SJSA1 (cell line): ENCODE measurements around the gene KIRREL2. TPM values are rescaled to one million over a fixed set of nuclear protein-coding genes. Genes with fewer than 3 reads are reported as not detected.
A peak's percentile ranks its signal among the peaks of the same experiment; 100 is the strongest.
"Not testable (repeated sequence)": the region's sequence is repeated elsewhere in the genome, so short reads cannot be mapped to it uniquely, and the experiment has no call there.

Experiments used
- DNase-seq, 2 experiments: peaks; one replicate each; pipeline ENCODE4 v3.0.0-alpha.2; 2015 to 2020; ENCODE audit warnings: low spot score in 2 of 2, low read depth in 1 of 2
- H3K27ac ChIP-seq: fragments of 250-450 bp; sonication (Bioruptor Pico); 2 replicates; pipeline ENCODE4 v1.5.1; 2020; ENCODE audit warnings: mild to moderate bottlenecking, moderate library complexity
- H3K27me3 ChIP-seq: fragments of 250-450 bp; sonication (Bioruptor Pico); replicated peaks from 2 replicates; pipeline ENCODE4 v1.5.1; 2020; ENCODE audit warnings: mild to moderate bottlenecking, moderate library complexity
- H3K36me3 ChIP-seq: fragments of 250-450 bp; sonication (Bioruptor Pico); 2 replicates; pipeline ENCODE4 v1.5.1; 2020; ENCODE audit warnings: mild to moderate bottlenecking
- H3K4me1 ChIP-seq: fragments of 250-450 bp; sonication (Bioruptor Pico); replicated peaks from 2 replicates; pipeline ENCODE4 v1.6.1; 2021; ENCODE audit warnings: mild to moderate bottlenecking
- H3K4me3 ChIP-seq: fragments of 250-450 bp; sonication (Bioruptor Pico); 2 replicates; pipeline ENCODE4 v1.5.1; 2020; ENCODE audit warnings: mild to moderate bottlenecking
- H3K9me3 ChIP-seq: fragments of 250-450 bp; sonication (Bioruptor Pico); replicated peaks from 2 replicates; pipeline ENCODE4 v1.5.1; 2020; ENCODE audit warnings: mild to moderate bottlenecking
- total RNA-seq: library from RNA; depleted of rRNA; stranded (reverse); fragments of >200 nt; shearing (Covaris generic); gene quantifications from 2 replicates; pipeline ENCODE4 v1.2.3, GENCODE V29; 2014

KIRREL2 gene
- total RNA-seq, 1 experiment from 2014 or later: not detected

- Histone ChIP-seq H3K4me3 (no peak overlapping the region), H3K4me1 (peaks cover 20% of the 10 kb centered on the region), H3K9me3 (no peaks in the 10 kb centered on the region), H3K27me3 (peaks cover 17% of the 10 kb centered on the region; the same call in 1 of the 2 replicates), H3K27ac (no peak overlapping the region), H3K36me3 (no peaks in the 10 kb centered on the region)
- peak; percentile 52 to 68 for DNase-seq
Observed at GRCh38 chr19:35869327-35870123, 12.8 kb downstream of the KIRREL2 start.

GRCh38 chr19:35870124-35870736, 13.5 kb downstream of the KIRREL2 start:
- H3K36me3 ChIP-seq, H3K9me3 ChIP-seq, DNase-seq, H3K4me3 ChIP-seq, H3K27ac ChIP-seq: not testable (repeated sequence)
- peaks cover 20% of the 10 kb centered on the region for H3K4me1 ChIP-seq
- peaks cover 17% of the 10 kb centered on the region; the same call in 1 of the 2 replicates for H3K27me3 ChIP-seq

DNA sequence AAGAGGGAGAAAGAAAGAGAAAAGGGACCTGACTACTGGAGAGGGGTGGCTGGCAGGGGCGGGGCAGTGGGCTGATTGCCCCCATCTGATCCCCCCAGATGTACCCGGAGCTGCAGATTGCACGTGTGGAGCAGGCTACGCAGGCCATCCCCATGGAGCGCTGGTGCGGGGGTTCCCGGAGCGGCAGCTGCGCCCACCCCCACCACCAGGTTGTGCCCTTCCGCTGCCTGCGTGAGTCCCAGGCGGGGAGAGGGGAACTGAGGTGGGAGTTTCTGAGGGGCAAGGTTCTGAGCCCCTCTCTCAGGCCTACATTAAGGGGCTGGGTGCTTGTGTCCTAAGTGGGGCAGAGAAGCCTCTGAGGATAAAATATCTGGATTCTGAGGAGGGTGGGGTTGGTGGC, 14.1 kb downstream of the KIRREL2 start:
- peaks cover 17% of the 10 kb centered on the region; the same call in 1 of the 2 replicates for H3K27me3 ChIP-seq
- H3K4me3 ChIP-seq: no peak overlapping the region
- no peak overlapping the region for H3K27ac ChIP-seq
- H3K4me1 ChIP-seq: peaks cover 20% of the 10 kb centered on the region
- no peak for DNase-seq
- no peaks in the 10 kb centered on the region for H3K36me3 ChIP-seq
- H3K9me3 ChIP-seq: no peaks in the 10 kb centered on the region

DNA sequence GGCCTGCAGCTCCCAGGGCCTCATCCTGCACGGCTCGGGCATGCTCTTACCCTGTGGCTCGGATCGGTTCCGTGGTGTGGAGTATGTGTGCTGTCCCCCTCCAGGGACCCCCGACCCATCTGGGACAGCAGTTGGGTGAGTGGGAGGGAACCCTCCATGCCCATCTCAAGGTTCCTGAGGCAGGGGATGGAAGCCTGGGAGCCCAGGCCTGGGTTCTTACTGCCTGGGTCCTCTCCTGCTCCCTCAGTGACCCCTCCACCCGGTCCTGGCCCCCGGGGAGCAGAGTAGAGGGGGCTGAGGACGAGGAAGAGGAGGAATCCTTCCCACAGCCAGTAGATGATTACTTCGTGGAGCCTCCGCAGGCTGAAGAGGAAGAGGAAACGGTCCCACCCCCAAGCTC, 14.9 kb downstream of the KIRREL2 start:
- no peak overlapping the region for H3K27ac ChIP-seq
- H3K4me3 ChIP-seq: no peak overlapping the region
- DNase-seq: no peak
- peaks cover 20% of the 10 kb centered on the region for H3K4me1 ChIP-seq
- H3K27me3 ChIP-seq: peaks cover 15% of the 10 kb centered on the region; the same call in 1 of the 2 replicates
- H3K9me3 ChIP-seq: no peaks in the 10 kb centered on the region
- no peaks in the 10 kb centered on the region for H3K36me3 ChIP-seq

DNA sequence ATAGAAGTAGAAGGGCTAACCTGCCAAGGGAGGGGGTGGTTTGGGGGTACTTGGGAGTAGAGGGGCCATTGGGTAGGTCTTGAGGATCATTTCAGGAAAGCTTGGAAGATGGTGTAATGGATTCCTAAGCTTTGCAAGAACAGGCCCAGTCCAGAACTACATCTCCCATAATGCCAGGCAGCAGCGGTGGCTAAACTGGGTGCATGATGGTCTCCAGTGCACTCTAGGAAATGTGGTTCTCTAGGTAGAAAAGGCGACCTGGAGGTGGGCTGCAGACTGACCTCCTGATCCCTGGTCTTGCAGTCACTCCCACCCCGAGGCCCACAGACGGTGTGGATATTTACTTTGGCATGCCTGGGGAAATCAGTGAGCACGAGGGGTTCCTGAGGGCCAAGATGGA, 15.5 kb downstream of the KIRREL2 start:
- Histone ChIP-seq H3K4me3 (no peak overlapping the region), H3K9me3 (no peaks in the 10 kb centered on the region), H3K36me3 (no peaks in the 10 kb centered on the region), H3K27ac (no peak overlapping the region), H3K4me1 (peaks cover 20% of the 10 kb centered on the region), H3K27me3 (peaks cover 15% of the 10 kb centered on the region; the same call in 1 of the 2 replicates)
- no peak for DNase-seq

DNA sequence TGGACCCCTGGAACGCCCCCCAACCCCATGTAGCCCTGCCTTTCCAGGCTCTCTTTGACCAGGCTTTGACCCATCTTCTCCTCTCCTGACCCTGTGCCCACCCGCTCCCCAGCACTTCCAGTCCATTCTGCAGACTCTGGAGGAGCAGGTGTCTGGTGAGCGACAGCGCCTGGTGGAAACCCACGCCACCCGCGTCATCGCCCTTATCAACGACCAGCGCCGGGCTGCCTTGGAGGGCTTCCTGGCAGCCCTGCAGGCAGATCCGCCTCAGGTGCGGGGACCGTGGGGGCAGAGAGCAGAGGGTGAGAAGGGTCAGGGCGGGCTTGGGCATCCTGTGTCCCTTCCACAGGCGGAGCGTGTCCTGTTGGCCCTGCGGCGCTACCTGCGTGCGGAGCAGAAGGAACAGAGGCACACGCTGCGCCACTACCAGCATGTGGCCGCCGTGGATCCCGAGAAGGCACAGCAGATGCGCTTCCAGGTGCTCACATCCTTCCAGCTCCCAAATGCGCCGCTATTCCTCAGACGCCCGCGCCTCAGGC, 17.8 kb downstream of the KIRREL2 start:
- H3K4me1 ChIP-seq: peaks cover 4% of the 10 kb centered on the region
- peaks cover 10% of the 10 kb centered on the region for H3K27me3 ChIP-seq
- no peak overlapping the region for H3K4me3 ChIP-seq
- DNase-seq: no peak
- H3K27ac ChIP-seq: no peak overlapping the region
- no peaks in the 10 kb centered on the region for H3K9me3 ChIP-seq
- no peaks in the 10 kb centered on the region for H3K36me3 ChIP-seq

DNA sequence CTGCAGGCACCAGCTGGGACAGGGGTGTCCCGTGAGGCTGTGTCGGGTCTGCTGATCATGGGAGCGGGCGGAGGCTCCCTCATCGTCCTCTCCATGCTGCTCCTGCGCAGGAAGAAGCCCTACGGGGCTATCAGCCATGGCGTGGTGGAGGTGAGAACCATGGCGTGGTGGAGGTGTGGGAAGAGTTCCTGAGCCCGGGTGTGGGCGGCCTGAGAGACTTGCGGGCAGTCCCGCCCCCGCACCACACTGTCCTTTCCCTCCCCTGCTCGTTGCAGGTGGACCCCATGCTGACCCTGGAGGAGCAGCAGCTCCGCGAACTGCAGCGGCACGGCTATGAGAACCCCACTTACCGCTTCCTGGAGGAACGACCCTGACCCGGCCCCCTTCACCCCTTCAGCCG, 22.4 kb downstream of the KIRREL2 start:
- Histone ChIP-seq H3K36me3 (no peaks in the 10 kb centered on the region), H3K9me3 (no peaks in the 10 kb centered on the region), H3K27ac (no peak overlapping the region), H3K27me3 (peaks cover 10% of the 10 kb centered on the region), H3K4me1 (no peaks in the 10 kb centered on the region), H3K4me3 (no peak overlapping the region)
- DNase-seq: no peak

DNA sequence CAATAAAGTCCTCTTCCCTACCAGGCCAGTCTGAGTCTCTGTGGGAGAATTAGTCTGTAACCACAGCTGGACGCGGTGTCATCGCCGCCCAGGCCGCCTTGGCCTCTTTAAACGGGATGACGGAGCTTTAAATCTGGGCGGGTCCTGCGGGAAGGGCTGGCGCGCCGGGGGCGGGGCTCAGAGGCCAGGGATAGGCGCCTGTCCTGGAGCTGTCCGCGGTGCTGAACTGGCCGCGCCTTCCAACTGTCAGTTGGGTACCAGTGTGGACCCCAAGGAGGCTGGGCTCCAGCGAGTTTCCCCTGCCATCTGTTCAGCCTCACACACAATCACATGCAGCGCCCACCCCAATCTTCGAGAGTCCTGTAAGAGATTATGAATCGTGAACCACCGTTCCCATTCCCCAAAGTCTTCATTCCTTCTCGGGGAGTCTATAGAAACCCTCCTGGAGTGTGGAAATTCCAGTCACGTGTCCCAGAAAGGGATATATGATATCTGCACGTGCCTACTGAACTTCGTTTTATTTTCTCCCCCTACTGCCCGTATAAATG, 23.1 kb downstream of the KIRREL2 start:
- no peaks in the 10 kb centered on the region for H3K4me1 ChIP-seq
- peaks cover 10% of the 10 kb centered on the region for H3K27me3 ChIP-seq
- H3K9me3 ChIP-seq: no peaks in the 10 kb centered on the region
- H3K4me3 ChIP-seq: no peak overlapping the region
- H3K27ac ChIP-seq: no peak overlapping the region
- peak; percentile 72 to 92 for DNase-seq
- H3K36me3 ChIP-seq: no peaks in the 10 kb centered on the region

DNA sequence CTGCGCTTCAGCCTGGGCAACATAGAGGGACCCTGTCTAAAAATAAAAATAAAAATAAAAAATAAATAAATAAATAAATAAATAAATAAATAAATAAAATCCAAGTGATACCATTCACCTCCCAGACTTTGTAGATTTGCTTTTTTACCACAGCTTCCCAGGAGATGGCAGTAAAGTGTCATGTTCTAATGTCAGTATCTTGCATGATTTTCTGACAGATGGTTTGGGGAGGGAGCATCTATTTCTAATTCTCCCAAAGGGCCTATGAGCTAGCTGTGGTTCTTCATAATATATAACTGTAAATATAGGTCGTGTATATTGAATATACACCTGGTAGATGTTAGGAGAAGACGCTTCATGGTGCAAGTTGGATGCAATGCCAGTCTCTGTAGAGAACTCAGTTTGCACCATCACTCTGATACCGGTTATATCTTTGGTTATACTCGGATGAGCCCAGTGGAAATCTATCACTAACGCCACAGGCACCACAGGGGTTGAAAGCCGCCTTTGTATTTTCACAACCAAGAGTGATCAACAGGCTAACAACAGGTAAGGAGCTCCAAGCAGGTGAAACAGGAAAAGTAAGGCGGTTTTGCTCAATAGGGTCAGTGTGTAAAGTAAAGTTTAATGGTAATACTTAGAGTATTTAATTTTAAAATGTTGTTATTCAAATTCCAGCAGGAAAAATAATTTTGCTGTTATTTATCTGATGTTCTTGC, 25.6 kb downstream of the KIRREL2 start:
- Histone ChIP-seq H3K4me1 (no peaks in the 10 kb centered on the region), H3K9me3 (no peaks in the 10 kb centered on the region), H3K36me3 (0 out of 2 replicates have a peak, but pooled peaks cover 3% of the 10 kb centered on the region), H3K27me3 (peaks cover 10% of the 10 kb centered on the region), H3K4me3 (no peak overlapping the region), H3K27ac (no peak overlapping the region)
- peak in 1 of 2 experiments; percentile 60 for DNase-seq

GRCh38 chr19:35883882-35884281, 27.2 kb downstream of the KIRREL2 start:
- Histone ChIP-seq H3K27me3 (peaks cover 8% of the 10 kb centered on the region), H3K27ac (no peak overlapping the region), H3K4me3 (no peak overlapping the region), H3K36me3 (peaks cover 15% of the 10 kb centered on the region), H3K9me3 (no peaks in the 10 kb centered on the region), H3K4me1 (no peaks in the 10 kb centered on the region)
- no peak for DNase-seq

GRCh38 chr19:35885225-35885738, 28.6 kb downstream of the KIRREL2 start:
- DNase-seq: no peak
- H3K4me1 ChIP-seq: no peaks in the 10 kb centered on the region
- H3K27ac ChIP-seq: no peak overlapping the region
- H3K27me3 ChIP-seq: no peaks in the 10 kb centered on the region
- H3K36me3 ChIP-seq: peaks cover 26% of the 10 kb centered on the region
- H3K9me3 ChIP-seq: no peaks in the 10 kb centered on the region
- no peak overlapping the region for H3K4me3 ChIP-seq

DNA sequence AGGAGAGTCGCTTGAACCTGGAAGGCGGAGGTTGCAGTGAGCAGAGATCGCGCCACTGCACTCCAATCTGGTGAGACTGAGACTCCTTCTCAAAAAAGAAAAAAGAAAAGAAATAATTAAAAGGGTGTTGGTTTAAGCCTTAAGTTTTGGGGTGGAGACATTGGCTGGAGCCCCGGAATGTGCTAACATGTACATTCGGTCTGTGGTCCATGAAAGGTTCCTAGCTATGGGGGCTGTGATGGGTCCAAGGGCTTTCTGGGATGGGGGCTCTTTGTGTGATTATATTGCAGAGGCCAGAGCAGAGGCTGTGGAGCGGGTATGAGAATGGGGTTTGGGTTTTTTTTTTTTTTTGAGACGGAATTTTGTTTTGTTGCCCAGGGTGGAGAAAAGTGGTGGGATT, 29.2 kb downstream of the KIRREL2 start:
- Histone ChIP-seq H3K4me1 (no peaks in the 10 kb centered on the region), H3K36me3 (peaks cover 28% of the 10 kb centered on the region), H3K4me3 (no peak overlapping the region), H3K27ac (no peak overlapping the region), H3K9me3 (no peaks in the 10 kb centered on the region), H3K27me3 (no peaks in the 10 kb centered on the region)
- DNase-seq: no peak

GRCh38 chr19:35887197-35887596, 30.5 kb downstream of the KIRREL2 start:
- Histone ChIP-seq H3K4me3 (no peak overlapping the region), H3K27ac (no peak overlapping the region), H3K36me3 (peaks cover 28% of the 10 kb centered on the region), H3K4me1 (no peaks in the 10 kb centered on the region), H3K27me3 (no peaks in the 10 kb centered on the region), H3K9me3 (no peaks in the 10 kb centered on the region)
- DNase-seq: no peak
